ENCODE data around the gene CAGE1.
A peak's percentile ranks its signal among the peaks of the same experiment; 100 is the strongest.

The CAGE1 gene

GRCh38 chr6:7389451-7390225 lies at the start of gene CAGE1, which contains the start of gene RIOK1:
TSS of gene CAGE1 (minus strand) at chr6:7389742. CDS start at chr6:7387173, 2,569 bp downstream.
TSS of gene RIOK1 (plus strand) at chr6:7389808. CDS start at chr6:7390003, 195 bp downstream.
- FAIRE-seq (no peak), DNase-seq (ENCODE audit: low spot score) (peak; percentile 94)

- FAIRE-seq (no peak), DNase-seq (ENCODE audit: low spot score) (no peak)
These were observed 49.7 kb upstream of the CAGE1 start for GRCh38 chr6:7439228-7439627.

GRCh38 chr6:7438011-7438410 lies 48.5 kb upstream of the CAGE1 start:
- FAIRE-seq = no peak
- DNase-seq (ENCODE audit: low spot score) = no peak

GRCh38 chr6:7434672-7435071 lies 45.1 kb upstream of the CAGE1 start:
- no peak for FAIRE-seq

GRCh38 chr6:7433121-7433617 lies 43.6 kb upstream of the CAGE1 start:
- no peak for FAIRE-seq
- no peak for DNase-seq (ENCODE audit: low spot score)

More at GRCh38 chr6:7434672-7435071, 45.1 kb upstream of the CAGE1 start:
- no peak for DNase-seq (ENCODE audit: low spot score)

- DNase-seq (ENCODE audit: low spot score) (no peak), FAIRE-seq (no peak)
These were observed 43.0 kb upstream of the CAGE1 start for GRCh38 chr6:7432391-7433120.

- FAIRE-seq (no peak), DNase-seq (ENCODE audit: low spot score) (no peak)
These were observed 42.3 kb upstream of the CAGE1 start for GRCh38 chr6:7431674-7432390.

GRCh38 chr6:7431313-7431673 lies 41.8 kb upstream of the CAGE1 start:
- FAIRE-seq (no peak), DNase-seq (ENCODE audit: low spot score) (no peak)

- DNase-seq (ENCODE audit: low spot score) (no peak), FAIRE-seq (no peak)
These were observed 37.1 kb upstream of the CAGE1 start for GRCh38 chr6:7426447-7427169.

- DNase-seq (ENCODE audit: low spot score) = no peak
- no peak for FAIRE-seq
These were observed 36.3 kb upstream of the CAGE1 start for GRCh38 chr6:7425808-7426190.

- FAIRE-seq (no peak), DNase-seq (ENCODE audit: low spot score) (peak; percentile 17)
These were observed 35.6 kb upstream of the CAGE1 start for GRCh38 chr6:7424967-7425807.

- FAIRE-seq = no peak
These were observed 34.5 kb upstream of the CAGE1 start for GRCh38 chr6:7424058-7424457.

GRCh38 chr6:7421066-7421465 lies 31.5 kb upstream of the CAGE1 start:
- FAIRE-seq = no peak
- no peak for DNase-seq (ENCODE audit: low spot score)

More at GRCh38 chr6:7424058-7424457, 34.5 kb upstream of the CAGE1 start:
- DNase-seq (ENCODE audit: low spot score) = no peak

- DNase-seq (ENCODE audit: low spot score) (no peak), FAIRE-seq (no peak)
These were observed 29.5 kb upstream of the CAGE1 start for GRCh38 chr6:7419065-7419464.

- no peak for DNase-seq (ENCODE audit: low spot score)
- FAIRE-seq = no peak
These were observed 28.8 kb upstream of the CAGE1 start for GRCh38 chr6:7418238-7418905.

GRCh38 chr6:7417684-7418083 lies 28.1 kb upstream of the CAGE1 start:
- no peak for FAIRE-seq
- no peak for DNase-seq (ENCODE audit: low spot score)

GRCh38 chr6:7414811-7415210 lies 25.3 kb upstream of the CAGE1 start:
- FAIRE-seq (no peak), DNase-seq (ENCODE audit: low spot score) (peak; percentile 14)

GRCh38 chr6:7413151-7413823 lies 23.7 kb upstream of the CAGE1 start:
- DNase-seq (ENCODE audit: low spot score) (no peak), FAIRE-seq (no peak)

GRCh38 chr6:7411328-7411727 lies 21.8 kb upstream of the CAGE1 start:
- DNase-seq (ENCODE audit: low spot score) (no peak), FAIRE-seq (no peak)
